Coronary artery (tissue), 2 donors: ENCODE data around the gene ZNF618.

Experiments
- DNase-seq: peaks from one replicate; pipeline ENCODE4 v3.0.0-alpha.2; 2017; ENCODE audit warnings: low spot score
- H3K27ac ChIP-seq, 2 donors: fragments of 200-600 bp; sonication (generic); one replicate each; pipeline ENCODE4 v1.5.1; 2016 to 2019
- H3K4me3 ChIP-seq: fragments of 200-600 bp; sonication (generic); 2 replicates; pipeline ENCODE4 v1.5.1; 2016; ENCODE audit warnings: mild to moderate bottlenecking, moderate library complexity
- CTCF ChIP-seq: fragments of 200-600 bp; sonication (generic); IDR thresholded peaks from one replicate; pipeline ENCODE4 v1.5.1; 2019; ENCODE audit warnings: antibody characterized with exemption

ZNF618 gene

DNA sequence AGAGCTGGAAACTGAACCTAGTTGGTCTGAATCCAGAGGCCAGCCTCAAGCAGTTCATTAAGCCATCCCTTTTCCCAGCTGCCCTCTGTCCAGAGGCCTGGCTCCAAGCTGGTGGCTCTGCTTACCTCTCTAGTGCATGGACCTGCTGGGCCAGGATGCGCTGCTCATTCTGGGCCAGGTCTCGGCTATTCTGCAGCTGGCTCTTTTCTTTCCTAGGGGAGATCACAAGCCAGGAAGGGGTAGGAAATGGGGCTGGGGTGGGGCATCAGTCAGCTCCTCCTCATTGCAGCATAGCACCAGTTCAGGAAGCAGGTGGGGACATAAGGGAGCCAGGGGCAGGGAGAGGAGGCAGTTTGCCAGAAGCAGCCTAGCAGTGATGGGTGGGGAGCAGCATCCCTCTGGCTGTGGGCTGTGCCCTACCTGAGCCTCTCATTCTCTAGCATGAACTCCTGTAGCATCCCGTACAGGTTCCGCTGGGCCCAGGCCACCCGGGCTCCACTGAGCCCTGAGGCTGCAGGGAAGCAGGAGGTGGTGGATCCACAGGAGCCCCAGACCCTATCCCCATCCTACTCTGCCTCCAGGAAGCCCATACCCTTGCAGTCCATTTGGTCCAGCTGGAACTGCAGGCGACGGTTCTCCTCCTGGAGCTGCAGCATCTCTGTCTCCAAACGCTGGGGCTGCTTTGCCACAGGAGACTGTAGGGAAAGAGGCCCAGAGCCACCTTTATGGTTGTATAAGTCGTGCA, 217.8 kb downstream of the ZNF618 start:
- DNase-seq = no peak
- H3K4me3 ChIP-seq = no peak overlapping the region
- no peak for TF ChIP-seq CTCF
- no peak overlapping the region for H3K27ac ChIP-seq

- DNase-seq = no peak
- TF ChIP-seq CTCF = no peak
- Histone ChIP-seq H3K27ac (no peak overlapping the region), H3K4me3 (no peak overlapping the region)
Observed at GRCh38 chr9:114094971-114095370, 218.9 kb downstream of the ZNF618 start.

DNA sequence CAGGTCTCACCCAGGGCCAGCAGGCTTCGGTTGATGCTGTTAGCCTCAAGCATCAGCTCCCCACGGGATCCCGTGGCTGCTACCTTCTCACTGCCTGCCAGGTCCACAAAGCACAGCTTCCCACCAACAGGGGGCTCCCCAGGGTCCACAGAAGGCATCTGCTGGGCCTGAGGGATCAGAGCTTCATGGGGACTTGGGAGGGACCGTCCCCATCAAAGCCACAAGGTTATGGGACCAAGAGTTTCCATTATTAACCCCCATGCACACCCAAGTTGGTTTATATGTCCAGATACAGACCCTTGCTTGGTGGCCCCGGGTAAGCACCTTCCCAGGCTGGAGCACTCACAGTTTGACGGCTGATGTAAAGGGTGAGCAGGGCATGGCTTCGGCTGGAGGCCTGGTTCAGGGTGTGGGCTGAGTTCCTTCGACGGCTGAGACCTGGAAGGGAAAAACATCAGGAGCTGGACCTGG, 220.0 kb downstream of the ZNF618 start:
- Histone ChIP-seq H3K27ac (no peak overlapping the region), H3K4me3 (no peak overlapping the region)
- no peak for DNase-seq
- no peak for TF ChIP-seq CTCF

GRCh38 chr9:114096866-114097612, 220.9 kb downstream of the ZNF618 start:
- Histone ChIP-seq H3K27ac (no peak overlapping the region), H3K4me3 (no peak overlapping the region)
- no peak for DNase-seq
- TF ChIP-seq CTCF = no peak

GRCh38 chr9:114097613-114098020, 221.5 kb downstream of the ZNF618 start:
- DNase-seq = no peak
- no peak overlapping the region for H3K27ac ChIP-seq
- H3K4me3 ChIP-seq = peak overlapping the region; percentile 71
- TF ChIP-seq CTCF = no peak

DNA sequence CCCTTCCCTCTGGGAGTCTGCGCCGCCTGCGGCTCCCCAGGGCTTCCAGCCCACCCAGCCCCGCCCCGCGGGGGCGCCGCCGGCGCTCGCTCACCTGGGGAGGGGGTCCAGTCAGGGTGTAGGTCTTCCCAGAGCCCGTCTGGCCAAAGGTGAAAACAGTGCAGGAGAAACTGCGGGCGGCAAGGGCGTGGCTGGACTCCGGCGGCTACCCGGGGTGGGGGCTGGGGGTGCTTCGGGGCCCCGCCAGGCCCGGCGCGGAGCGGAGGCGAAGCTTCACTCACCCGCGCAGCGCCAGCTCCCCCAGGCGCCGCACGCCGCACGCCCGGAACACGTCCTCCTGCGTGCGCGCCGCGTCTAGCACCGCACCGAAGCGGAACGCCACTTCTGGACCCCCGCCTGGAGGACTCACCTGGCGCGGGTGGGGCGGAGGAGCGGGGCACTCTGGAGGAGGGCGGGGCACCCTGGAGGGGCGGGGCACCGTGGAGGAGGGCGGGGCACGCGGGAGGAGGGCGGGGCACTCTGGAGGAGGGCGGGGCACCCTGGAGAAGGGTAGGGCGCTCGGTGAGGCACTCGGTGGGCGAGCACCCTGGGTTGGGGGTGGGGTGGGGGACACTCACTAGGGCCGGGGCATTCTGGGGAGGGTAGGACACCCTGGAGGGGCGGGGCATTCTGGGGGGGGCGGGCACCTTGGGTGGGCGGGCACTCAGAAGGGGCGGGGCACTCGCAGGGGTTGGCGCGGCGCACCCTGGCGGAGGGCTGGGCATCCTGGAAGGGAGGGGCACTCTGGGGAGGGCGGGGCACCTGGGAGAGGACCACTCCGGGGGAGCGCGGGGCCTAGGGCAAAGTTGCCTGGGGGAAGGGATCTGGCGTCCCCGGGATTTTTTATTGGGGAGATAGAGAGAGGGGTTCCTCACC, 222.2 kb downstream of the ZNF618 start:
- DNase-seq = no peak
- Histone ChIP-seq H3K27ac (no peak overlapping the region), H3K4me3 (peak overlapping the region; percentile 71)
- no peak for TF ChIP-seq CTCF
